Activated CD4-positive, alpha-beta T cell treated with anti-CD3 and anti-CD28 coated beads, Interleukin-2, amount 10 ng/mL, durations not matched to agents 7 days and 5 days (primary cell): Measurements from ENCODE around the gene CFAP97. TPM values are rescaled to one million over a fixed set of nuclear protein-coding genes. Genes with fewer than 3 reads are reported as not detected.
A peak's percentile ranks its signal among the peaks of the same experiment; 100 is the strongest.
"Not testable (repeated sequence)": the region's sequence is repeated elsewhere in the genome, so short reads cannot be mapped to it uniquely, and the experiment has no call there.

Source experiments
- CTCF ChIA-PET: fragments of 350-600 bp; sonication (Branson Sonifier 250); formaldehyde crosslinking; loops from one replicate; lab custom pipeline; 2021; ENCODE audit warnings: antibody characterized with exemption; lab: Charles Lee
- POLR2A ChIA-PET: fragments of 350-600 bp; sonication (Branson Sonifier 250); formaldehyde crosslinking; loops from one replicate; lab custom pipeline; 2021; ENCODE audit warnings: antibody characterized with exemption; lab: Charles Lee
- DNase-seq: peaks from one replicate; pipeline ENCODE4 v3.0.0-alpha.2; 2020
- H3K27ac Mint-ChIP-seq: one replicate; pipeline ENCODE4 v1.8.0; 2021; ENCODE audit warnings: mild to moderate bottlenecking, moderate library complexity, mixed read lengths
- H3K27me3 Mint-ChIP-seq: one replicate; pipeline ENCODE4 v1.8.0; 2021; ENCODE audit warnings: mixed read lengths
- H3K36me3 Mint-ChIP-seq: one replicate; pipeline ENCODE4 v1.8.0; 2021; ENCODE audit warnings: low read depth, mixed read lengths
- H3K4me1 Mint-ChIP-seq: one replicate; pipeline ENCODE4 v1.8.0; 2021; ENCODE audit warnings: mixed read lengths
- H3K4me3 Mint-ChIP-seq: one replicate; pipeline ENCODE4 v1.8.0; 2021; ENCODE audit warnings: mild to moderate bottlenecking, moderate library complexity, mixed read lengths
- H3K9me3 Mint-ChIP-seq: one replicate; pipeline ENCODE4 v1.8.0; 2021; ENCODE audit warnings: mixed read lengths
- total RNA-seq, 2 experiments: library from RNA; stranded (reverse); gene quantifications; one replicate each; pipeline ENCODE4 v1.2.3, GENCODE V29; 2021

The CFAP97 gene
- total RNA-seq, 2 experiments from 2014 or later, result 32.4 to 44.3 TPM

- CTCF ChIA-PET, result not testable (repeated sequence)
Observed at GRCh38 chr4:185205073-185205472, 1.3 kb upstream of the CFAP97 start.

GRCh38 chr4:185204238-185204910 lies 574 bp upstream of the CFAP97 start:
- peaks cover 5% of the 10 kb centered on the region for H3K36me3 Mint-ChIP-seq
- ChIA-PET CTCF (no interaction called here), POLR2A (interaction anchor here (0.7 kb wide), 1 partner anchor 191 kb away, joined by 3 read pairs; the partner anchor contains the start of gene LRP2BP)
- DNase-seq, result no peak
- no peaks in the 10 kb centered on the region for H3K9me3 Mint-ChIP-seq
- H3K4me3 Mint-ChIP-seq, result peak overlapping the region; percentile 93
- H3K27me3 Mint-ChIP-seq, result no peaks in the 10 kb centered on the region
- peaks cover 45% of the 10 kb centered on the region for H3K4me1 Mint-ChIP-seq
- peak overlapping the region; percentile 73 for H3K27ac Mint-ChIP-seq

More at GRCh38 chr4:185205073-185205472, 1.3 kb upstream of the CFAP97 start:
- H3K4me1 Mint-ChIP-seq, result peaks cover 45% of the 10 kb centered on the region
- not testable (repeated sequence) for H3K9me3 Mint-ChIP-seq, H3K27me3 Mint-ChIP-seq, DNase-seq, H3K36me3 Mint-ChIP-seq
- peak overlapping the region; percentile 93 for H3K4me3 Mint-ChIP-seq
- POLR2A ChIA-PET, result interaction anchor here (0.7 kb wide), 1 partner anchor 190 kb away, joined by 3 read pairs; the partner anchor contains the start of gene LRP2BP
- peak overlapping the region; percentile 25 for H3K27ac Mint-ChIP-seq

GRCh38 chr4:185202984-185203485 lies 765 bp downstream of the CFAP97 start:
- peak overlapping the region; percentile 93 for H3K4me3 Mint-ChIP-seq
- peak overlapping the region; percentile 98 for H3K27ac Mint-ChIP-seq
- H3K36me3 Mint-ChIP-seq, result peaks cover 5% of the 10 kb centered on the region
- H3K9me3 Mint-ChIP-seq, result no peaks in the 10 kb centered on the region
- peaks cover 38% of the 10 kb centered on the region for H3K4me1 Mint-ChIP-seq
- CTCF ChIA-PET, result interaction anchor here (1.0 kb wide), 1 partner anchor 344 kb away, joined by 3 read pairs; no protein-coding TSS in a partner anchor
- POLR2A ChIA-PET, result no interaction called here
- DNase-seq, result no peak
- no peaks in the 10 kb centered on the region for H3K27me3 Mint-ChIP-seq

GRCh38 chr4:185201977-185202962 lies 1.5 kb downstream of the CFAP97 start:
- peak overlapping the region; percentile 98 for H3K27ac Mint-ChIP-seq
- H3K36me3 Mint-ChIP-seq, result peaks cover 5% of the 10 kb centered on the region
- peaks cover 38% of the 10 kb centered on the region for H3K4me1 Mint-ChIP-seq
- ChIA-PET CTCF (interaction anchor here (1.0 to 1.3 kb wide), 2 partner anchors 18 to 343 kb away, joined by 3 read pairs; no protein-coding TSS in a partner anchor), POLR2A (no interaction called here)
- no peaks in the 10 kb centered on the region for H3K27me3 Mint-ChIP-seq
- peak; percentile 66 for DNase-seq
- H3K9me3 Mint-ChIP-seq, result no peaks in the 10 kb centered on the region
- H3K4me3 Mint-ChIP-seq, result peak overlapping the region; percentile 93

GRCh38 chr4:185198189-185198588 lies 5.6 kb downstream of the CFAP97 start:
- H3K36me3 Mint-ChIP-seq, H3K27me3 Mint-ChIP-seq, H3K4me3 Mint-ChIP-seq, H3K9me3 Mint-ChIP-seq, H3K27ac Mint-ChIP-seq, DNase-seq, POLR2A ChIA-PET: not testable (repeated sequence)
- peaks cover 28% of the 10 kb centered on the region for H3K4me1 Mint-ChIP-seq
- CTCF ChIA-PET, result interaction anchor here (0.6 to 2.4 kb wide), 2 partner anchors 14 to 134 kb away, joined by 4 to 8 read pairs; no protein-coding TSS in a partner anchor

- Mint-ChIP-seq H3K36me3 (peaks cover 9% of the 10 kb centered on the region), H3K9me3 (no peaks in the 10 kb centered on the region), H3K4me1 (peaks cover 18% of the 10 kb centered on the region), H3K4me3 (no peak overlapping the region), H3K27me3 (no peaks in the 10 kb centered on the region), H3K27ac (no peak overlapping the region)
- DNase-seq, result no peak
- CTCF ChIA-PET, result interaction anchor here (1.2 to 2.4 kb wide), 2 partner anchors 11 to 12 kb away, joined by 5 to 8 read pairs; no protein-coding TSS in a partner anchor
- POLR2A ChIA-PET, result no interaction called here
Observed at GRCh38 chr4:185196437-185196836, 7.4 kb downstream of the CFAP97 start.

GRCh38 chr4:185194924-185195888 lies 8.6 kb downstream of the CFAP97 start:
- POLR2A ChIA-PET, result no interaction called here
- Mint-ChIP-seq H3K4me3 (no peak overlapping the region), H3K4me1 (peaks cover 15% of the 10 kb centered on the region), H3K36me3 (peaks cover 20% of the 10 kb centered on the region), H3K27ac (no peak overlapping the region), H3K9me3 (no peaks in the 10 kb centered on the region), H3K27me3 (no peaks in the 10 kb centered on the region)
- no peak for DNase-seq
- CTCF ChIA-PET, result interaction anchor here (1.1 to 2.4 kb wide), 2 partner anchors 11 kb away, joined by 3 to 8 read pairs; no protein-coding TSS in a partner anchor

- CTCF ChIA-PET, result interaction anchor here (0.6 to 1.2 kb wide), 2 partner anchors 8 to 73 kb away, joined by 3 to 5 read pairs; no protein-coding TSS in a partner anchor
- Mint-ChIP-seq H3K4me3 (no peak overlapping the region), H3K27me3 (no peaks in the 10 kb centered on the region), H3K27ac (no peak overlapping the region), H3K4me1 (peaks cover 18% of the 10 kb centered on the region), H3K9me3 (no peaks in the 10 kb centered on the region), H3K36me3 (peaks cover 22% of the 10 kb centered on the region)
- DNase-seq, result no peak
- POLR2A ChIA-PET, result no interaction called here
Observed at GRCh38 chr4:185192059-185192458, 11.7 kb downstream of the CFAP97 start.

- Mint-ChIP-seq H3K27me3 (no peaks in the 10 kb centered on the region), H3K27ac (no peak overlapping the region), H3K9me3 (no peaks in the 10 kb centered on the region), H3K4me3 (no peak overlapping the region), H3K4me1 (peaks cover 19% of the 10 kb centered on the region), H3K36me3 (peaks cover 20% of the 10 kb centered on the region)
- no peak for DNase-seq
- POLR2A ChIA-PET, result no interaction called here
- CTCF ChIA-PET, result no interaction called here
Observed at GRCh38 chr4:185190306-185190856, 13.4 kb downstream of the CFAP97 start.

GRCh38 chr4:185189606-185190305 lies 14.0 kb downstream of the CFAP97 start:
- peaks cover 21% of the 10 kb centered on the region for H3K36me3 Mint-ChIP-seq
- ChIA-PET CTCF (no interaction called here), POLR2A (no interaction called here)
- H3K4me1 Mint-ChIP-seq, result peaks cover 20% of the 10 kb centered on the region
- no peaks in the 10 kb centered on the region for H3K9me3 Mint-ChIP-seq
- no peaks in the 10 kb centered on the region for H3K27me3 Mint-ChIP-seq
- DNase-seq, result no peak
- H3K4me3 Mint-ChIP-seq, result no peak overlapping the region
- H3K27ac Mint-ChIP-seq, result no peak overlapping the region

GRCh38 chr4:185186769-185187168 lies 17.0 kb downstream of the CFAP97 start:
- Mint-ChIP-seq H3K4me3 (no peak overlapping the region), H3K27me3 (no peaks in the 10 kb centered on the region), H3K9me3 (no peaks in the 10 kb centered on the region), H3K4me1 (peaks cover 16% of the 10 kb centered on the region), H3K36me3 (peaks cover 22% of the 10 kb centered on the region), H3K27ac (no peak overlapping the region)
- ChIA-PET CTCF (interaction anchor here (2.1 kb wide), 1 partner anchor 12 kb away, joined by 5 read pairs; no protein-coding TSS in a partner anchor), POLR2A (no interaction called here)
- DNase-seq, result no peak
